SK-N-SH treated with all-trans-retinoic acid at 6 μM for 48 hours (cell line): ENCODE results near the gene KDM4C.

Source experiments
- ATAC-seq: fragments of 200-7000 bp; cut with Tn5 transposase; 3 replicates; pipeline ENCODE4 v1.9.1; 2020; ENCODE audit warnings: mild to moderate bottlenecking, moderate library complexity
- ARNTL ChIP-seq: fragments of 450-650 bp; formaldehyde crosslinking; IDR thresholded peaks from 2 replicates; pipeline ENCODE4 v1.5.0; 2020; ENCODE audit warnings: low read depth, mild to moderate bottlenecking, moderate library complexity, borderline replicate concordance
- BACH2 ChIP-seq: fragments of 250-450 bp; sonication (Bioruptor Pico); IDR thresholded peaks from 2 replicates; pipeline ENCODE4 v1.9.0; 2021; ENCODE audit warnings: mild to moderate bottlenecking, borderline replicate concordance
- CREB5 ChIP-seq: fragments of 250-450 bp; sonication (Bioruptor Pico); IDR thresholded peaks from 2 replicates; pipeline ENCODE4 v1.5.1; 2020; ENCODE audit warnings: low read depth, mild to moderate bottlenecking, moderate library complexity
- CSDC2 ChIP-seq: fragments of 250-450 bp; sonication (Bioruptor Pico); IDR thresholded peaks from 2 replicates; pipeline ENCODE4 v1.5.0; 2020; ENCODE audit warnings: mild to moderate bottlenecking, moderate library complexity
- CSRNP3 ChIP-seq: fragments of 250-450 bp; sonication (Bioruptor Pico); IDR thresholded peaks from 2 replicates; pipeline ENCODE4 v1.5.1; 2021; ENCODE audit warnings: mild to moderate bottlenecking, moderate library complexity
- ESRRG ChIP-seq: fragments of 250-450 bp; sonication (Bioruptor Pico); IDR thresholded peaks from 2 replicates; pipeline ENCODE4 v1.6.1; 2021; ENCODE audit warnings: mild to moderate bottlenecking
- GLIS3 ChIP-seq: fragments of 250-450 bp; sonication (Bioruptor Pico); IDR thresholded peaks from 2 replicates; pipeline ENCODE4 v1.5.0; 2020; ENCODE audit warnings: mild to moderate bottlenecking, moderate library complexity
- ISL1 ChIP-seq: fragments of 250-450 bp; sonication (Bioruptor Pico); IDR thresholded peaks from 2 replicates; pipeline ENCODE4 v2.1.2; 2022; ENCODE audit warnings: mild to moderate bottlenecking, moderate library complexity
- OSR1 ChIP-seq: fragments of 250-450 bp; sonication (Bioruptor Pico); IDR thresholded peaks from 2 replicates; pipeline ENCODE4 v1.8.0; 2022; ENCODE audit warnings: moderate library complexity, mild to moderate bottlenecking, inconsistent platforms
- POU6F1 ChIP-seq: fragments of 250-450 bp; sonication (Bioruptor Pico); IDR thresholded peaks from 2 replicates; pipeline ENCODE4 v1.8.0; 2021; ENCODE audit warnings: low read depth, mild to moderate bottlenecking, moderate library complexity, borderline replicate concordance
- PPARA ChIP-seq: fragments of 250-450 bp; sonication (Bioruptor Pico); IDR thresholded peaks from 2 replicates; pipeline ENCODE4 v1.5.0; 2020; ENCODE audit warnings: mild to moderate bottlenecking, borderline replicate concordance
- RARB ChIP-seq: fragments of 250-450 bp; sonication (Bioruptor Pico); IDR thresholded peaks from 2 replicates; pipeline ENCODE4 v1.8.0; 2021; ENCODE audit warnings: mild to moderate bottlenecking, moderate library complexity
- SNAI2 ChIP-seq: fragments of 250-450 bp; sonication (Bioruptor Pico); IDR thresholded peaks from 2 replicates; pipeline ENCODE4 v1.5.0; 2020; ENCODE audit warnings: mild to moderate bottlenecking, moderate library complexity
- TCF4 ChIP-seq: fragments of 250-450 bp; sonication (Bioruptor Pico); IDR thresholded peaks from 2 replicates; pipeline ENCODE4 v1.8.0; 2021; ENCODE audit warnings: mild to moderate bottlenecking, moderate library complexity, borderline replicate concordance
- TOX ChIP-seq: fragments of 250-450 bp; sonication (Bioruptor Pico); IDR thresholded peaks from 2 replicates; pipeline ENCODE4 v1.8.0; 2021; ENCODE audit warnings: mild to moderate bottlenecking, moderate library complexity, borderline replicate concordance
- TSHZ2 ChIP-seq: fragments of 250-450 bp; sonication (Bioruptor Pico); IDR thresholded peaks from 2 replicates; pipeline ENCODE4 v1.5.0; 2020; ENCODE audit warnings: mild to moderate bottlenecking, moderate library complexity
- ZC3H10 ChIP-seq: fragments of 250-450 bp; sonication (Bioruptor Pico); IDR thresholded peaks from 2 replicates; pipeline ENCODE4 v1.5.1; 2021; ENCODE audit warnings: mild to moderate bottlenecking, moderate library complexity
- ZFP3 ChIP-seq: fragments of 250-450 bp; sonication (Bioruptor Pico); IDR thresholded peaks from 2 replicates; pipeline ENCODE4 v1.5.0; 2020; ENCODE audit warnings: mild to moderate bottlenecking, moderate library complexity
- ZFP30 ChIP-seq: fragments of 450-650 bp; formaldehyde crosslinking; IDR thresholded peaks from 2 replicates; pipeline ENCODE4 v1.5.0; 2022; ENCODE audit warnings: mild to moderate bottlenecking, moderate library complexity
- ZNF565 ChIP-seq: fragments of 450-650 bp; formaldehyde crosslinking; conservative IDR thresholded peaks from 2 replicates; pipeline ENCODE4 v1.5.0; 2020; ENCODE audit warnings: low read depth, mild to moderate bottlenecking, moderate library complexity
- ZNF70 ChIP-seq: fragments of 450-650 bp; formaldehyde crosslinking; IDR thresholded peaks from 2 replicates; pipeline ENCODE4 v1.5.0; 2020; ENCODE audit warnings: mild to moderate bottlenecking, moderate library complexity
- ZNF8 ChIP-seq: fragments of 450-650 bp; formaldehyde crosslinking; IDR thresholded peaks from 2 replicates; pipeline ENCODE4 v1.5.0; 2020; ENCODE audit warnings: mild to moderate bottlenecking, moderate library complexity
- TF ChIP-seq, protein P1 (sequence below): fragments of 250-450 bp; sonication (Bioruptor Pico); IDR thresholded peaks from 2 replicates; pipeline ENCODE4 v1.8.0; 2020; ENCODE audit warnings: mild to moderate bottlenecking, moderate library complexity, borderline replicate concordance

Gene KDM4C

DNA sequence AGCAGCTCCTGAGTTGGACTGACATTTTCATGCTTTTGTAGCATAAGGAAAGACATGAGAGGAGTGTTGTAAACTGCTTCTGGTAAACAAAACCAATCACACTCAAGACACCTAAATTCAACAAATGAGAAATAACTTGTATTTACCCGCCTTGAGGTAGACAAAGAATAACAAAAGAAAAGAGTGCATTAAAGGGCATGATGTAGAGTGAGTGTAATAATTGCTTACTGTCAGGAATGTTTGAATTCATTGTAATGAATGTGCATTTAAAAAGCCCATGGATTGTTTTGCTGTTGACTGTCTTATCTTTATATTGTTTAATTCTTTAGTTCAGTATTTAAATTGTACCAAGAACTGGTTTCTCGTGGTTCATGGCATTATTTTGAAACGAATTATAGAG is 61.8 kb downstream of the KDM4C start:
- no peak for ATAC-seq
- TF ChIP-seq PPARA (no peak), ZNF70 (no peak), RARB (CRISPR knock-in tag) (no peak), CSDC2 (no peak), CREB5 (CRISPR knock-in tag) (no peak), TOX (CRISPR knock-in tag) (no peak), ESRRG (CRISPR knock-in tag) (no peak), ZC3H10 (no peak), ZNF565 (no peak)

DNA sequence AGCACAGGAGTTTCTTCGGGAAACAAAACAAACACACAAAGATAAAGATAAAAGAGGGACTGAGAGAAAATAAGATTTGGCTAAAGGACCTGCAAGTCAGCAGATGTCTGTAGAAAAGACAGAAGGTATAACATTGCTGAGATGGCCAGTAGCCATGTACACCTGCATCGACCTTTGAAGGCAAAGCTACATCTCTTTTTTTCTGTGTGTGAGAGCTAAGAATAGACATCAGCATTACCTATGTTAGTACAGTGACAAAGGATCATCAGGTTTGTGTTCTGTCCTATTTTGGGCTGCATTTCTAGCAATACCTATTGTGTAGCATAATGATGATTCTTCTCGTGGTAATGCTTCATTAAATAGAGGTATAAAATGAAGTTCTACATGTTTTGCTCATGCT is 64.9 kb downstream of the KDM4C start:
- no peak for TF ChIP-seq ZNF70
- no peak for TF ChIP-seq TOX (CRISPR knock-in tag)
- no peak for TF ChIP-seq TCF4 (CRISPR knock-in tag)
- no peak for TF ChIP-seq BACH2 (CRISPR knock-in tag)
- TF ChIP-seq ESRRG (CRISPR knock-in tag) = no peak
- TF ChIP-seq, all 23 proteins: peak for 0
- no peak for ATAC-seq

- peak; percentile 82 for ATAC-seq
- no peak for TF ChIP-seq ZNF565
- TF ChIP-seq RARB (CRISPR knock-in tag) = no peak
- no peak for TF ChIP-seq TCF4 (CRISPR knock-in tag)
- TF ChIP-seq, all 23 proteins: peak for 0
Measured at GRCh38 chr9:6827439-6828145, 69.8 kb downstream of the KDM4C start.

GRCh38 chr9:6829027-6829426 is 71.3 kb downstream of the KDM4C start:
- TF ChIP-seq ISL1 (CRISPR knock-in tag) (no peak), ZFP3 (CRISPR knock-in tag) (no peak), ARNTL (no peak), ZC3H10 (no peak), PPARA (no peak), ZFP30 (CRISPR knock-in tag) (no peak), TOX (CRISPR knock-in tag) (no peak)
- ATAC-seq = no peak

DNA sequence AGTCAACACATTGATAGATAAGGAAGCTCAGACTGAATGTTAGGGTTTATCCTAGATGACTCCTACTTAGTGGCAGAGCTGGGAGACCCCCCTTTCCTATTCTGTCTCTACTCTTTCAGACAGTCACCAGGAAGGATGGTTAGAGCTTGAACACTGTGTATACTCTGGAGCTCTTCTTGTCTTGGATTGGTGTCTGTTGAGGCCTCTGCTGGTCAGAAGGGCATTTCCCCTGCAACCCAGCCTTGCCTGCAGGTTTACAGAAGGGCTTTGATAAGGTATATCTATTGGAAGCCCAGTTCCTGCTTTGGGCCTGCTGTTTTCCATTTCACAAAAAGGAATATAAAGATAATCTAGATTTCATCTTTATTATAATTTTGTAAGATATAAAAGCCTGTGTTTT is 71.8 kb downstream of the KDM4C start:
- TF ChIP-seq CSDC2 = no peak
- no peak for TF ChIP-seq ZFP30 (CRISPR knock-in tag)
- no peak for TF ChIP-seq TOX (CRISPR knock-in tag)
- TF ChIP-seq SNAI2 = no peak
- no peak for TF ChIP-seq ZNF70
- TF ChIP-seq CSRNP3 = no peak
- no peak for TF ChIP-seq POU6F1 (CRISPR knock-in tag)
- no peak for TF ChIP-seq ESRRG (CRISPR knock-in tag)
- no peak for TF ChIP-seq ISL1 (CRISPR knock-in tag)
- TF ChIP-seq ZNF8 (CRISPR knock-in tag) = no peak
- no peak for TF ChIP-seq BACH2 (CRISPR knock-in tag)
- no peak for TF ChIP-seq TSHZ2 (CRISPR knock-in tag)
- TF ChIP-seq TCF4 (CRISPR knock-in tag) = no peak
- TF ChIP-seq PPARA = no peak
- TF ChIP-seq OSR1 (CRISPR knock-in tag) = no peak
- TF ChIP-seq, protein P1, sequence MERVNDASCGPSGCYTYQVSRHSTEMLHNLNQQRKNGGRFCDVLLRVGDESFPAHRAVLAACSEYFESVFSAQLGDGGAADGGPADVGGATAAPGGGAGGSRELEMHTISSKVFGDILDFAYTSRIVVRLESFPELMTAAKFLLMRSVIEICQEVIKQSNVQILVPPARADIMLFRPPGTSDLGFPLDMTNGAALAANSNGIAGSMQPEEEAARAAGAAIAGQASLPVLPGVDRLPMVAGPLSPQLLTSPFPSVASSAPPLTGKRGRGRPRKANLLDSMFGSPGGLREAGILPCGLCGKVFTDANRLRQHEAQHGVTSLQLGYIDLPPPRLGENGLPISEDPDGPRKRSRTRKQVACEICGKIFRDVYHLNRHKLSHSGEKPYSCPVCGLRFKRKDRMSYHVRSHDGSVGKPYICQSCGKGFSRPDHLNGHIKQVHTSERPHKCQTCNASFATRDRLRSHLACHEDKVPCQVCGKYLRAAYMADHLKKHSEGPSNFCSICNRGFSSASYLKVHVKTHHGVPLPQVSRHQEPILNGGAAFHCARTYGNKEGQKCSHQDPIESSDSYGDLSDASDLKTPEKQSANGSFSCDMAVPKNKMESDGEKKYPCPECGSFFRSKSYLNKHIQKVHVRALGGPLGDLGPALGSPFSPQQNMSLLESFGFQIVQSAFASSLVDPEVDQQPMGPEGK (CRISPR knock-in tag) = no peak
- TF ChIP-seq GLIS3 (CRISPR knock-in tag) = no peak
- TF ChIP-seq ZNF565 = no peak
- no peak for TF ChIP-seq ZFP3 (CRISPR knock-in tag)
- no peak for TF ChIP-seq ARNTL
- no peak for ATAC-seq
